Psoas muscle (tissue), 8 donors: ENCODE measurements around the gene CHRNA1. TPM values are rescaled to one million over a fixed set of nuclear protein-coding genes. Genes with fewer than 3 reads are reported as not detected.

Source experiments
- ATAC-seq, 4 donors: fragments of 200-7000 bp; cut with Tn5 transposase; one replicate each; pipeline ENCODE4 v1.9.1; 2020; ENCODE audit warnings: moderate library complexity in 3 of 4, mild to moderate bottlenecking in 2 of 4
- DNase-seq, 2 donors: peaks; one replicate each; pipeline ENCODE4 v3.0.0-alpha.2; 2020
- H3K27ac ChIP-seq: fragments of 200-600 bp; one replicate; pipeline ENCODE4 v1.8.0; 2022
- H3K27me3 ChIP-seq, 3 donors: fragments of 200-600 bp in 1 of 3; one replicate each; pipeline versions ENCODE4 v1.6.1 to v1.8.0; 2013 to 2022; ENCODE audit warnings: low read length in 2 of 3, mild to moderate bottlenecking in 2 of 3, moderate library complexity in 1 of 3; ENCODE audit not compliant: insufficient read depth in 3 of 3
- H3K36me3 ChIP-seq, 2 donors: fragments of 200-600 bp in 1 of 2; one replicate each; pipeline versions ENCODE4 v1.6.1 to v1.8.0; 2013 to 2022; ENCODE audit warnings: low read depth in 1 of 2, mild to moderate bottlenecking in 1 of 2, moderate library complexity in 1 of 2; ENCODE audit not compliant: insufficient read depth in 1 of 2
- H3K4me1 ChIP-seq: fragments of 200-600 bp; one replicate; pipeline ENCODE4 v1.8.0; 2022
- H3K4me3 ChIP-seq: fragments of 200-600 bp; one replicate; pipeline ENCODE4 v1.8.0; 2022; ENCODE audit warnings: mild to moderate bottlenecking
- H3K9me3 ChIP-seq: fragments of 200-600 bp; one replicate; pipeline ENCODE4 v1.8.0; 2022
- WGBS, 3 donors: extraction: QIAGEN DNeasy Blood & Tissue Kit; methylation state at CpG; one replicate each; pipeline versions ENCODE4 v1.1.6 to v1.1.7; 2013; 5-methylcytosine and 5-hydroxymethylcytosine counted together
- intact Hi-C, 2 donors: fragments of 100-400 bp; cut with DNase I; formaldehyde crosslinking; loops; one replicate each; pipeline versions ENCODE4 v1.11.0 to v1.14.2; 2022
- polyA plus RNA-seq, 3 donors: library from polyadenylated mRNA; stranded (reverse); fragments of 200-250 nt; gene quantifications; one replicate each; pipeline ENCODE4 v1.2.3, GENCODE V29; 2013
- total RNA-seq, 4 donors: library from RNA; stranded (reverse); fragmentation: NEBNext Ultra II Directional in 2 of 4; extraction: Animal tissue kit (Norgen Biotek cat#: 25700) in 2 of 4; gene quantifications; one replicate each; pipeline versions ENCODE4 v1.2.1 to v1.2.4, GENCODE V29; 2021 to 2023
- TF ChIP-seq, protein P1 (sequence below): fragments of 200-600 bp; IDR thresholded peaks from one replicate; pipeline ENCODE4 v1.8.0; 2022; ENCODE audit warnings: antibody characterized with exemption
- donor health status: healthy with polysubstance abuse.
- donor health status: DM: no; HTN: no; CAD: no; lungs with moderate emphysema.
- donor health status: Bipolar disorder and iron deficiency.
- donor health status: healthy.
- donor health status: DM: yes; HTN: yes; CAD: no.
- donor health status: DM: no; HTN: no; CAD: no.
- donor health status: DM: no; HTN: no; CAD: no.
- donor health status: DM: yes; HTN: yes; CAD: no.

The CHRNA1 gene
- total and polyA plus RNA-seq, 7 donors = 31.7 to 278 (median 123) TPM

GRCh38 chr2:174752403-174753037 is 11.8 kb downstream of the CHRNA1 start:
- H3K36me3 ChIP-seq = peaks cover 0 to 97% of the 10 kb centered on the region in 2 donors
- ATAC-seq (no peak), DNase-seq (no peak)
- TF ChIP-seq, protein P1, sequence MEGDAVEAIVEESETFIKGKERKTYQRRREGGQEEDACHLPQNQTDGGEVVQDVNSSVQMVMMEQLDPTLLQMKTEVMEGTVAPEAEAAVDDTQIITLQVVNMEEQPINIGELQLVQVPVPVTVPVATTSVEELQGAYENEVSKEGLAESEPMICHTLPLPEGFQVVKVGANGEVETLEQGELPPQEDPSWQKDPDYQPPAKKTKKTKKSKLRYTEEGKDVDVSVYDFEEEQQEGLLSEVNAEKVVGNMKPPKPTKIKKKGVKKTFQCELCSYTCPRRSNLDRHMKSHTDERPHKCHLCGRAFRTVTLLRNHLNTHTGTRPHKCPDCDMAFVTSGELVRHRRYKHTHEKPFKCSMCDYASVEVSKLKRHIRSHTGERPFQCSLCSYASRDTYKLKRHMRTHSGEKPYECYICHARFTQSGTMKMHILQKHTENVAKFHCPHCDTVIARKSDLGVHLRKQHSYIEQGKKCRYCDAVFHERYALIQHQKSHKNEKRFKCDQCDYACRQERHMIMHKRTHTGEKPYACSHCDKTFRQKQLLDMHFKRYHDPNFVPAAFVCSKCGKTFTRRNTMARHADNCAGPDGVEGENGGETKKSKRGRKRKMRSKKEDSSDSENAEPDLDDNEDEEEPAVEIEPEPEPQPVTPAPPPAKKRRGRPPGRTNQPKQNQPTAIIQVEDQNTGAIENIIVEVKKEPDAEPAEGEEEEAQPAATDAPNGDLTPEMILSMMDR = no peak
- WGBS, 3 donors = 89% methylated on average over 4 of the region's 4 CpGs
- H3K4me3 ChIP-seq = no peak overlapping the region
- no peaks in the 10 kb centered on the region for H3K27me3 ChIP-seq
- intact Hi-C loops = no loop called here
- H3K4me1 ChIP-seq = no peaks in the 10 kb centered on the region
- no peak overlapping the region for H3K27ac ChIP-seq
- no peaks in the 10 kb centered on the region for H3K9me3 ChIP-seq

- Histone ChIP-seq H3K36me3 (peaks cover 0 to 97% of the 10 kb centered on the region in 2 donors), H3K9me3 (no peaks in the 10 kb centered on the region), H3K27ac (no peak overlapping the region), H3K4me3 (no peak overlapping the region), H3K27me3 (no peaks in the 10 kb centered on the region), H3K4me1 (no peaks in the 10 kb centered on the region)
- no peak for DNase-seq
- WGBS, 3 donors = 83 to 87% (median 86%) methylated on average over 5 of the region's 5 CpGs
- TF ChIP-seq, protein P1 = no peak
- intact Hi-C loops = no loop called here
- ATAC-seq = no peak
Observed at GRCh38 chr2:174750923-174751441, 13.3 kb downstream of the CHRNA1 start.

GRCh38 chr2:174749793-174750192 is 14.5 kb downstream of the CHRNA1 start:
- ATAC-seq (no peak), DNase-seq (no peak)
- intact Hi-C loops = no loop called here
- Histone ChIP-seq H3K9me3 (no peaks in the 10 kb centered on the region), H3K27me3 (no peaks in the 10 kb centered on the region), H3K36me3 (peaks cover 0 to 88% of the 10 kb centered on the region in 2 donors), H3K4me3 (no peak overlapping the region), H3K27ac (no peak overlapping the region), H3K4me1 (no peaks in the 10 kb centered on the region)
- 81 to 86% (median 81%) methylated on average over 8 of the region's 8 CpGs for whole genome bisulfite sequencing, 3 donors
- TF ChIP-seq, protein P1 = no peak

DNA sequence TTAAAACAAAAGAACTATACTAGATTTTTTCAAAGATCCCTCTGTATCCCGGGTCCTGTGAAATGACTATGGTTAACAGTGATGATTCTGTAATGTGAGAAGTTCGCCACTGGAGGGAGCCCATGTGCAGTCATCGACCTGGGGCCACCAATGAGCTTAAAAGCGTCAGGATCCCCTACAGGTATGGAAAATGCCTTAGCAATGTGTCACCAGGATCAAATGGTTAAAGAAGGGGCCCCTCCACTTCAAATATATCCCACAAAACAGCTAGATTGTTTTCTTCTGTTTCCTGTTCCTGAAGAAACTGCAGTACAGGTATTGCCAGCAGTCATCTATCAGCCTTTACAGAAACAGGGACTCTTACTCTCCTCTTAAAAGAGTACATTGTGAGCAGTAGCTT is 15.3 kb downstream of the CHRNA1 start:
- Histone ChIP-seq H3K36me3 (peaks cover 0 to 81% of the 10 kb centered on the region in 2 donors), H3K27me3 (no peaks in the 10 kb centered on the region), H3K9me3 (no peaks in the 10 kb centered on the region), H3K4me1 (no peaks in the 10 kb centered on the region), H3K4me3 (no peak overlapping the region), H3K27ac (no peak overlapping the region)
- intact Hi-C loops = no loop called here
- 1 to 4% (median 3%) methylated on average over 4 of the region's 4 CpGs for WGBS, 3 donors
- ATAC-seq (peak; percentile 46 to 85 (median 68)), DNase-seq (peak in 1 of 2 donors; percentile 37)
- TF ChIP-seq, protein P1 = peak; percentile 77

- H3K4me1 ChIP-seq = no peaks in the 10 kb centered on the region
- peaks cover 0 to 43% of the 10 kb centered on the region in 2 donors for H3K36me3 ChIP-seq
- TF ChIP-seq, protein P1 = no peak
- no peak overlapping the region for H3K4me3 ChIP-seq
- DNase-seq = no peak
- no peak overlapping the region for H3K27ac ChIP-seq
- no peaks in the 10 kb centered on the region for H3K27me3 ChIP-seq
- WGBS, 3 donors = 88 to 93% (median 90%) methylated on average over 5 of the region's 5 CpGs
- intact Hi-C loops = no loop called here
- no peaks in the 10 kb centered on the region for H3K9me3 ChIP-seq
- ATAC-seq = no peak
Observed at GRCh38 chr2:174745142-174745541, 19.1 kb downstream of the CHRNA1 start.
